AG04450 (cell line): ENCODE data around the gene FCRL4. TPM values are rescaled to one million over a fixed set of nuclear protein-coding genes. Genes with fewer than 3 reads are reported as not detected.

ENCODE experiments used
- CTCF ChIA-PET: fragments of 300-600, 350-600 bp; formaldehyde crosslinking; extraction: SDS; loops from one replicate; lab custom pipeline; 2022; ENCODE audit warnings: antibody characterized with exemption, inconsistent platforms; lab: Charles Lee
- POLR2A ChIA-PET: fragments of 350-600 bp; formaldehyde crosslinking; extraction: SDS; loops from one replicate; lab custom pipeline; 2021; ENCODE audit warnings: antibody characterized with exemption, inconsistent platforms; lab: Yijun Ruan, JAX
- DNase-seq: peaks from one replicate; pipeline ENCODE4 v3.0.0-alpha.2; 2011; ENCODE audit warnings: low read depth, low spot score
- H3K27ac ChIP-seq: one replicate; pipeline ENCODE4 v1.5.1; 2012; ENCODE audit warnings: low read depth, low read length, control low read depth
- H3K27me3 ChIP-seq: one replicate; pipeline ENCODE4 v1.6.0; 2012; ENCODE audit warnings: low read length; ENCODE audit not compliant: control insufficient read depth, insufficient read depth
- H3K4me3 ChIP-seq: 2 replicates; pipeline ENCODE4 v1.5.1; 2011; ENCODE audit warnings: mild to moderate bottlenecking, low read depth, low read length, control low read depth
- H3K9me3 ChIP-seq: 2 replicates; pipeline ENCODE4 v1.5.1; 2012; ENCODE audit warnings: low read length; ENCODE audit not compliant: control insufficient read depth, insufficient read depth
- CTCF ChIP-seq: IDR thresholded peaks from 2 replicates; pipeline ENCODE4 v1.5.1; 2011; ENCODE audit warnings: low read depth, low read length, control low read depth, inconsistent platforms
- polyA minus RNA-seq: library from RNA; depleted of rRNA, polyadenylated mRNA; stranded (reverse); fragments of >200 nt; gene quantifications from 2 replicates; pipeline ENCODE4 v1.2.3, GENCODE V29; 2011; rRNA and poly(A)+ RNA removed
- polyA plus RNA-seq: library from polyadenylated mRNA; depleted of rRNA; stranded (reverse); fragments of >200 nt; gene quantifications from 2 replicates; pipeline ENCODE4 v1.2.3, GENCODE V29; 2011; rRNA removed

The FCRL4 gene
- polyA plus RNA-seq: not detected in 2 replicates
- polyA minus RNA-seq: not detected in 2 replicates

GRCh38 chr1:157597959-157598667 is at the start of gene FCRL4:
FCRL4 (minus strand) TSS chr1:157598085; CDS start chr1:157597944, 141 bp downstream.
- DNase-seq: no peak
- TF ChIP-seq CTCF: no peak
- POLR2A ChIA-PET: no interaction called here
- H3K27me3 ChIP-seq: no peaks in the 10 kb centered on the region
- H3K27ac ChIP-seq: no peak within 1 kb of the TSS
- no peaks in the 10 kb centered on the region for H3K9me3 ChIP-seq
- CTCF ChIA-PET: no interaction called here
- H3K4me3 ChIP-seq: no peak within 1 kb of the TSS

GRCh38 chr1:157646144-157646543 is 48.3 kb upstream of the FCRL4 start:
- CTCF ChIA-PET: no interaction called here
- Histone ChIP-seq H3K27ac (no peak overlapping the region), H3K9me3 (no peaks in the 10 kb centered on the region), H3K27me3 (no peaks in the 10 kb centered on the region), H3K4me3 (no peak overlapping the region)
- POLR2A ChIA-PET: no interaction called here
- no peak for DNase-seq
- no peak for TF ChIP-seq CTCF

GRCh38 chr1:157641177-157641576 is 43.3 kb upstream of the FCRL4 start:
- CTCF ChIA-PET: no interaction called here
- POLR2A ChIA-PET: no interaction called here
- H3K4me3 ChIP-seq: no peak overlapping the region
- DNase-seq: no peak
- TF ChIP-seq CTCF: no peak
- no peaks in the 10 kb centered on the region for H3K27me3 ChIP-seq
- H3K9me3 ChIP-seq: no peaks in the 10 kb centered on the region
- no peak overlapping the region for H3K27ac ChIP-seq

DNA sequence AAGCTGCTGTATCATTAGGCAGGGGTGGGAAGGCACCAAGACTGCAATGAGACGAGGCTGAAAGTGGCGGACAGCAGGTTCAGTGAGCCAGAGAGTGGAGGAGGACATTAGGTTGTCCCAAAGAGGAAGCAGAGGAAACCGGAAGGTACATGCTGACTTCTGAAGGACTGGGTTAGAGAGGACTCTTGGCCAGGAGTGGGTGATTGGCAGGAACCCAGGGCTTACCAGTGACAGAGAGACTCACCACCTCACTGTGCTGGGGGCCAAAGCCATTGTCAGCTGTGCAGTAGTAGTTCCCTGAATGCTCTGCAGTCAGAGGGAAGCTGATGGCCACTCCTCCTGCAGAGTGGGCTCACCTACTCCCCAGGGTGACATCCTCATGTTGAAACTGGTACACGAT is 41.9 kb upstream of the FCRL4 start:
- POLR2A ChIA-PET: no interaction called here
- H3K27me3 ChIP-seq: no peaks in the 10 kb centered on the region
- DNase-seq: no peak
- H3K27ac ChIP-seq: no peak overlapping the region
- no peak overlapping the region for H3K4me3 ChIP-seq
- TF ChIP-seq CTCF: no peak
- H3K9me3 ChIP-seq: no peaks in the 10 kb centered on the region
- CTCF ChIA-PET: no interaction called here

DNA sequence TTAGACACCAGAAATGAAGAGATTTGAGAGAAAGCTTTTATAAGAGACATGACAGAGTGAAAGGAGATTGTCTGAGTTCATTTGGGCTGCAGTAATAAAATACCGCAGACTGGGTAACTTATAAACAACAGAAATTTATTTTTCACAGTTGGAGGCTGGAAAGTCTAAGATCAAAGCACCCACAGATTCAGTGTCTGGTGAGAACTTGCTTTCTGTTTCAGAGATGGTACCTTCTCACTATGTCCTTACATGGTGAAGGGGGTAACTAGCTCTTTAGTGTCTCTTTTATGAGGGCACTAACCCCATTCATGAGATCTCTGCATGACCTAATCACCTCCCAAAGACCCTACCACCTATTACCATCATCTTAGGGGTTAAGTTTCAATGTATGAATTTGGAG is 30.9 kb upstream of the FCRL4 start:
- Histone ChIP-seq H3K27me3 (no peaks in the 10 kb centered on the region), H3K4me3 (no peak overlapping the region), H3K27ac (no peak overlapping the region), H3K9me3 (no peaks in the 10 kb centered on the region)
- TF ChIP-seq CTCF: no peak
- ChIA-PET POLR2A (no interaction called here), CTCF (no interaction called here)
- no peak for DNase-seq
